ENCODE results near the gene C17orf58.

The C17orf58 gene

GRCh38 chr17:67947325-67947813 lies 48.9 kb downstream of the C17orf58 start:
- DNase-seq: no peak

GRCh38 chr17:67946513-67946912 lies 49.8 kb downstream of the C17orf58 start:
- DNase-seq: no peak

- DNase-seq: no peak
These were observed 52.2 kb downstream of the C17orf58 start for GRCh38 chr17:67944035-67944434.

- DNase-seq: no peak
These were observed 53.5 kb downstream of the C17orf58 start for GRCh38 chr17:67942810-67943209.

Measured in NCI-H2081 treated with DMSO at 0.1 percent for 48 hours (cell line).